Renal cortical epithelial cell (primary cell): ENCODE measurements around the gene TGM5. TPM values are rescaled to one million over a fixed set of nuclear protein-coding genes. Genes with fewer than 3 reads are reported as not detected.

ENCODE experiments used
- DNase-seq: peaks from one replicate; pipeline ENCODE4 v3.0.0-alpha.2; 2011; ENCODE audit warnings: low read depth
- total RNA-seq: library from RNA; depleted of rRNA; stranded (reverse); fragments of >200 nt; gene quantifications from 2 replicates; pipeline ENCODE4 v1.2.3, GENCODE V29; 2014

Gene TGM5
- total RNA-seq, 1 donor from 2014 or later = 0.25 TPM

DNA sequence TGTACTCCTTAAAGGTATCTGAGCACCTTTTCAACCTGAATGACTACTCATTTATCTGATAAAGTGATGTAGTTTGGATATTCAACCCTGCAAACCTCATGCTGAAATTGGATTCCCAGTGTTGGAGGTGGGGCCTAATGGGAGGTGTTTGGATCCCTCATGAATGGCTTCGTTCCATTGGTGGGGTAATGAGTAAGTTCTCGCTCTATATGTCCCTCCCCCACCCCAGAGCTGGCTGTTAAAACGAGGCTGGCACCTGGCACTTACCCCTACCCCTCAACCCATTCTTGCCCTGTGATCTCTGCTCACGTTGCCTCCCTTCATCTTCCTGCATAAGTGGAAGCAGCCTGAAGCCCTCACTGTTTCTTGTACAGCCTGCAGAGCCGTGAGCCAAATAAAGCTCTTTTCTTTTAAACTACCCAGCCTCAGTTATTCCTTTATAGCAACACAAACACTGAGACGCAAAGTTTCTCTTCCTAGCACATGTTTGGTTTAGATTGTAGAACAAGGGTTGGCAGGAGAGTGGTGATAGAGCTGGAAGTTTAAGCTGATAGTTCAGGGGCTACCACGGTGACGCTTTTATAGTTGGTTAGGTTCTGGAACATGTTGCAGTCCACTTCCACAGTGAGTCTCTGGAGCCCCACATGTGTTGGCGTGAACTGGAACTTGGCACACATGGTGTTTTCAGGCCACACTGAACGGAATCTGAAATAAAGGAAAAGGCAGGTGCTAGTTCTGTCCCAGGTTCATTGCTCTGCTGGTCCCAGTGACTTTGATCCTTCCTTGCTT is 69.8 kb downstream of the TGM5 start:
- no peak for DNase-seq

DNA sequence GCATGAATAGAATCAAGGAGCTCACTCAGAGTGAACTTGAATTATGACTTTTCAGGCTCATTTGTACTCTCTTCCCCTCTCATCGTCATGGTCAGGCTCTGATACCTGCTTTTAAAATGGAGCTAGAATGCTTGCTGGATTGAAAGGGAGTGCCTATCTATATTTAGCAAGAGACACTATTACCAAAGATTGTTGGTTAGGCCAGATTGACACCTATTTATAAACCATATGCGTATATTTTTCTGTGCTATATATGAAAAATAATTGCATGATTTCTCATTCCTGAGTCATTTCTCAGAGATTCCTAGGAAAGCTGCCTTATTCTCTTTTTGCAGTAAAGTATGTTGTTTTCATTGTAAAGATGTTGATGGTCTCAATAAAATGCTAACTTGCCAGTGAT is 71.9 kb downstream of the TGM5 start:
- DNase-seq = no peak

DNA sequence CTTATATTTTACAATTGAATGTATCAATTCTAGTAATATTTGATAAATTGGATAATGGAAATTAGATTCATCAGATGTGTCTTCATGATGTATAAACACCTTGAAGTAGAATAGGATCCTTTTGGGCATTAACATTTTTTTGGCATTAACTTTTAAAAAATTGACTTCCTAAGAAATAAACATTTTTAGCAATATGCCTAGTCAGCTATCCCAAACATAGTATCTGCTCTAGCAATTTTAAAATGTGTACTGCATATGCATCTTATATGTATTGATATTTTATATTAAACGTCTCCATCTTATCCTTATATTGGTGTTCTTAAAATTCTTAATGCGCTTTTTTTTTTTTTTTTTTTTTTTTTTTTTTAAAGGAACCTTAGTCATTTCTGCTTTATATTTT is 73.0 kb downstream of the TGM5 start:
- DNase-seq = no peak

DNA sequence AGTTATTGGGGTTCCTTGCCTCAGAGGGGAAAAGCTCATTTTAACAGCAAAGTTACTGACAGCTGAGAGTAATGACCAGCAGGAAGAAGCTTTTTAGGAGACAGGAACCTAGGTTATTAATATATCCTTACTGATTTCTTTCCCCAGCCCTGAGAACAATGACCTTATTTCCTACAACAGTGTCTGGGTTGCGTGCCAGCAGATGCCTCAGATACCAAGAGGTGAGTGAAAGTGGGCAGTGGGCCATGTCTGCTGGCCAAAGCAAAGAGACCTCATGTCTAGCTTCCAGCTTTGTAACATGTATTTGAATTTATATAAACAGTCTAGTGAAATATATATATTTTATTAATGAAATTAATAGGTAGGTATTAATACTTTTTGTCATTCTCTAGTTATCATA is 76.5 kb downstream of the TGM5 start:
- no peak for DNase-seq

DNA sequence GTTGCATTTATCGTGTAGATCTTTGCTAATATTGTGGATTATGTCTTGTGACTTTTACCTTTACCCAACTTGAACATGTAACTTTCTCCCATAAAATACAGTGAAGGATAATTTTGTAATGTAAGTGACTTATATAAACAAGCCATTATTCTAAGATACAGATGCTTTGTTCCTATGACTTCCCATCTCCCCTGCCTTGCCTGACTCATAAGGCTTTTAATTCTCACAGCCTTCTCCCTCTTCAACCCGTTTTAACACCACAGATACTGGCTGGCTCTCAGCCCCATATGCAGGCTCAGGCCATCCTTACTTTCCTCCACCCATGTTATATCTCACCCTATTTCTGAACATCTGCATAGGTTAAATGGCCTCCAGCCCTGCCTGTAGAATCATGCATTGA is 77.4 kb downstream of the TGM5 start:
- DNase-seq = no peak

DNA sequence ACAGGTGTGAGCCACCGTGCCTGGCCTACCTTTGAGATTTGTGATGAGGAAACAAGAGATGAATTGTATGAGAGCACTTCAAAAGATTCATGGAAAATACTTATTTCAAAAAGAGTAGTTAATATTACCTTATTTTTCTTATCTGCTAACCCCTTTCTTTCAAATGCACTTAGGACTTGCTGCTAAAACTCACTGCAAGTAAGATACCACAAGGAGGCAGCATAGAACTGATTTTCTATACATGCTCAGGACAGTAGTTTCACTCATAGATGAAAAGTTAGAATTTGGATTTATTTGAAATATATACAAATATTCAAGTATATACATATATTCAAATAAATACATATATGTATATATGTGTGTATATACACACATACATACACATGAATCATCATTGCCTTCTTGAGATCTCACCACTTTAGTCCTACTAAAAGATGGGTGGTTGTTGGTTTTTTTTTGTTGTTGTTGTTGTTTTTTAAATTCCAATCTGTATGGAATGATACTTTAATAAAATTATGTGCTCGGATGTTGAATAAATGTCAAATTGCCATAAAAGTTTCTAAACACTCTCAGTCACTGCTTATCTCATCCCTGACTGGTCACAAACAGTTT is 79.1 kb downstream of the TGM5 start:
- peak; percentile 86 for DNase-seq

DNA sequence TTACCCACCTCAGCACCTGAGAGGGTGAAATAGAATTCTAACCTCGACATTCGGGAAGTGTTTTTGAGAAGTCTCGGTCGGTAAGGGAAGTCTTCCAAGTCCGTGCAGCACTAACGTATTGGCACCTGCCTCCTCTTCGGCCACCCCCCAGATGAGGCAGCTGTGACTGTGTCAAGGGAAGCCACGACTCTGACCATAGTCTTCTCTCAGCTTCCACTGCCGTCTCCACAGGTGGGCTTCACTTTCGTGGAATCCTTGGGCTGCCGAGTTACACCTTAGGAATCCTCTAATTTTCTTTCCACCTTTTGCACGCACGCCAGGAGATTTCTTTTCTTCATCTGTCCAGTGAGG is 80.8 kb downstream of the TGM5 start:
- no peak for DNase-seq

DNA sequence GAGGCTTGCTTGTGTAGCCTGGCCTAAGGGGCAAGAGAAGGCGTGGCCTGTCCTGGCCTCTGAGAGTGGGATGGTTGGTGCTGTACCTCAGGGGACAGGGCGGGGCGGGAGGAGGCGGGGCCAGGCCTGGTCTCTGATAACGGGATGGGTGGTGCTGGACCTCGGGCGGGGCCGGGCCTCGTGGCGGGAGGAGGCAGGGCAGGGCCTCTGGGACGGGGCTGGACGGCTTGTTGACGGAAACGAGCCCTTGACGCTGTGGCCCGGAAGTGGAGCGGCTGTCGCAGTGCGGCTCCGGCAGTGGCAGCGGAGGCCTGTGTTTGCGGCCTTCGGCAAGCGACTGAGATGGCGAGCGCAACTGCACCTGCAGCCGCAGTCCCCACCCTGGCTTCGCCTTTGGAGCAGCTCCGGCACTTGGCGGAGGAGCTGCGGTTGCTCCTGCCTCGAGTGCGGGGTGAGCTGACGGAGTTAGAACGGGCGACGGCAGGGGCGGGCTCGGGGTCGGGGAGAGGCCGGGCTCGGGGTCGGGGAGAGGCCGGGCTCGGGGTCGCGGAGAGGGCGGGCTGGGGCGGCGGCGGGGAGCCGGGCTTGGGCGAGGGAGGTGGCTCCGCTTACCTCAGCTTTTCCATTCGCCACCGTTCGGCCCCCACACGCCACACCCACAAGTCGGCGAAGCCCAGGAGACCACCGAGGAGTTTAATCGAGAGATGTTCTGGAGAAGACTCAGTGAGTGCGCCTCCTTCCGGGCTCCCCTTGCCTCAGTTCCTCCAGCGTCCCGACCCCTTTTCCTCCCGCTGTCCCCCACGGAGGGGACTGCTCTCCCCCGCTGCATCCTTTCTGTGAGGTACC is 81.3 kb downstream of the TGM5 start, which contains the start of gene CCNDBP1:
CCNDBP1 (plus strand) TSS at position 247 of the 846 bp plus-strand sequence; CDS start at position 343, 96 bp downstream.
- DNase-seq = peak; percentile 68

DNA sequence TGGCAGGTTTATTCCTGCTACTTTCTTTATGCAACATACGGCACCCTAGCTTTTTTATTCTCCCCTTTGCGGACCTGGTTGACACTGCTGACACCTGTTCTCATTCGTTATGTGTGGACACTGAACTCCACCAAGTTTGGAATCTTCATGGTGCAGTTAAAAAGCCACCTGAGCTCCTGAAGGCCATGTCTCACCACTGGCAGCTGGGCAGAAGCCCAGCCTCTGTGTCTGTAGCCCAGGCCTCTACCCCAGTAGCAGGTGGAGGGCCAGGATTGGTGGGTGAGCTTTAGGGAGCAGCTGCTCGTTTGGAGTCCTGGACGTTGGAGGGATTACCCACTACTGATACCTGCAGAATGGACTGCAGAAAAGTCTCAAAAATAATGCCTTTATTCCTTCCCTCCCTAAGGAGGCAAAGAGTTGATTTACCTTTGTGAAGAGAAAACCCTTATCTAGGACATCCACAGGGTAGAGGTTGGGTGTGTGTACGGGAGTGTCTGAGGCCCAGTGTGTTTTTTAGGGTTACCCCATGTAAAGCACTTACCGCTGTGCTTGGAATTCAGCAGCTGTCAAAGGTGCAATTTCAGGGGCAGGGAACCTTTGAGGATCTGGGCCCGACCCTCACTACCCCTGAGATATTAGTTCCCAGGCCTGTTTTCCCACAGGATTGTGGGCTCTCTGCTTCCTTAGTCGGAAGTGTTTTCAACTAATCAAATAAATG is 82.2 kb downstream of the TGM5 start:
- DNase-seq = no peak

DNA sequence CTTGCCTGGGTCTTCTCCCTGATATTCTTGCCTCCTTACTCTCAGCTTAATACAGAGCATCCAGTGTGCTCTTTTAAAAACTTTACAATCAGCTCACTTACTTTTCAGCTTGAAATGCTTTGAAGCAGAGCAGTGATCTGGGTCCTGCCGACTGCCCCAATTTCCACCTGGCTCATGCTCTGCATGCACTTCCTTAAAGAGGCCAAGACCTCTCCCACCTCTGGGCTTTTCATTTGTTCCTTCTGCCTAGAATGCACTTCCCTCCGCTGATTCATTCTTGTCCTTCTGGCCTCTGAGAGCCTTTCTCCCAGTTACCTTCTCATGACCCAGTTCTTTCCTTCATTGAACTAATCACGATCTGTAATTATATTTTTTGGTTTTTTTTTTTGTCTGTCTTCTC is 83.5 kb downstream of the TGM5 start:
- no peak for DNase-seq

Other genes with a start within 250 kb of the TGM5 start
- gene UBR1, start 160.9 kb downstream of the TGM5 start, total RNA-seq = 32.2 and 42.7 TPM in 2 replicates
- gene TMEM62, start 133.3 kb downstream of the TGM5 start, total RNA-seq = 23.4 and 37.0 TPM in 2 replicates
- gene CCNDBP1, start 81.5 kb downstream of the TGM5 start, total RNA-seq = 97.7 and 153 TPM in 2 replicates
- not detected in 2 replicates for gene EPB42, start 45.9 kb downstream of the TGM5 start, total RNA-seq
- not detected in 2 replicates for gene TGM7, start 35.3 kb upstream of the TGM5 start, total RNA-seq
- 15.1 and 16.6 TPM in 2 replicates for gene LCMT2, start 63.6 kb upstream of the TGM5 start, total RNA-seq
- gene ZSCAN29, start 104.1 kb upstream of the TGM5 start, total RNA-seq = 32.9 and 35.1 TPM in 2 replicates
- 14.2 and 22.4 TPM in 2 replicates for gene TUBGCP4, start 104.2 kb upstream of the TGM5 start, total RNA-seq
- gene TP53BP1, start 226.2 kb upstream of the TGM5 start, total RNA-seq = 58.5 and 143 TPM in 2 replicates